Right lobe of liver (tissue), 4 donors: ENCODE measurements around the gene TRABD2B.

Experiments used
- POLR2A ChIP-seq: fragments of 450-650 bp; IDR thresholded peaks from one replicate; pipeline ENCODE4 v1.6.1; 2017; ENCODE audit warnings: antibody characterized with exemption, mild to moderate bottlenecking
- TF ChIP-seq, protein P1 (sequence below), 4 donors: fragments of 200-600 bp in 3 of 4; fragments of 450-650 bp in 1 of 4; IDR thresholded peaks; one replicate each; pipeline versions ENCODE4 v1.5.1 to v1.8.0; 2016 to 2022; ENCODE audit warnings: antibody characterized with exemption in 4 of 4, mild to moderate bottlenecking in 2 of 4
- donor health status: DM: no; HTN: no; CAD: no.
- donor health status: DM: no; HTN: no; CAD: no.
- donor health status: DM: no; HTN: yes; CAD: no.

DNA sequence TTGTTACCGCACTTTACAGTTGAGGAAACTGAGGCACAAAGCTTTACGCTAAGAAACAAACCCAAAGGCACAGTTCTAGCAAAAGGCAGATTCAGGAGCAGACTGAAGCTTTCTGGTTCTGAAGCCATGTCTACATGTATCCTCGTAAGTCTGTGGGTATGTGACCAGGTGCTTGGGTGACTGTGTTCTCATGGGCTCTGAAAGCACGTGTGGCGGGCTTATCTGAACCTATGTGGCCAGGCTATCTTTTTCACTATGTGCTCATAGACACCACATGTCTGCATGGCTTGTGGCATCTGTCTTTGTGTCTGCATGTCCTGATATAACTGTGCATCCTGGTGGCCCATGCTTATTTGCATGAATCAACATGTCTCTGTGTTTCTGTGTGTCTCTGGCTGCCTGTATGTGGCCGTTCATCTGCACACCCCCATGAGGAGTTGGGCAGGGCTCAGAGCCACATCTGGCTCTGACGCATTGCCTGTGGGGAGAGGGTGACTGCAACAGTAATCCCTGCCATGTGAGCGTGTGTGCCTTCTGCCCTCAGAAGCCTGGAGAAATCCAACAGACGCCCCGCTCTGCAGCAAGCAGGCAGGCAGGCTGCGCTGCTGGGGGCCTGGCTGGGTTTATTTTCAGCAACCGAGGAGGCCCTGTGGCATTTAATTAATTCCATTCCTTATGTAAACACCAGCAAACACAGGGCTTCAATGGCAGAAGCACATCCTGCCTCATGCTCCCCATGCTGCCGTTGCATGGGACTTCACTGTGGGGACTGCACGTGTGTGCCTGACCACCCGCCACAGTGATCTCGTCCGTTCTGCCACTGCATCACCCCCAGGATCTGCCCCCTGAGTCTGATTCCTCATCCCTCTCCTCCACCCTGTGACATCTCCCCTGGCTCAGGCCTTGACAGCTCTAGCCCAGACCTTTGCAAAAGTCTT is 115.4 kb downstream of the TRABD2B start:
- no peak for TF ChIP-seq POLR2A
- TF ChIP-seq, protein P1, sequence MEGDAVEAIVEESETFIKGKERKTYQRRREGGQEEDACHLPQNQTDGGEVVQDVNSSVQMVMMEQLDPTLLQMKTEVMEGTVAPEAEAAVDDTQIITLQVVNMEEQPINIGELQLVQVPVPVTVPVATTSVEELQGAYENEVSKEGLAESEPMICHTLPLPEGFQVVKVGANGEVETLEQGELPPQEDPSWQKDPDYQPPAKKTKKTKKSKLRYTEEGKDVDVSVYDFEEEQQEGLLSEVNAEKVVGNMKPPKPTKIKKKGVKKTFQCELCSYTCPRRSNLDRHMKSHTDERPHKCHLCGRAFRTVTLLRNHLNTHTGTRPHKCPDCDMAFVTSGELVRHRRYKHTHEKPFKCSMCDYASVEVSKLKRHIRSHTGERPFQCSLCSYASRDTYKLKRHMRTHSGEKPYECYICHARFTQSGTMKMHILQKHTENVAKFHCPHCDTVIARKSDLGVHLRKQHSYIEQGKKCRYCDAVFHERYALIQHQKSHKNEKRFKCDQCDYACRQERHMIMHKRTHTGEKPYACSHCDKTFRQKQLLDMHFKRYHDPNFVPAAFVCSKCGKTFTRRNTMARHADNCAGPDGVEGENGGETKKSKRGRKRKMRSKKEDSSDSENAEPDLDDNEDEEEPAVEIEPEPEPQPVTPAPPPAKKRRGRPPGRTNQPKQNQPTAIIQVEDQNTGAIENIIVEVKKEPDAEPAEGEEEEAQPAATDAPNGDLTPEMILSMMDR (IDR thresholded peaks at IDR 0.05): no peak
